Measurements from ENCODE around the gene ADARB2. TPM values are rescaled to one million over a fixed set of nuclear protein-coding genes. Genes with fewer than 3 reads are reported as not detected.

Gene ADARB2
- total and polyA plus RNA-seq, 10 of the 15 experiments (the other 5 are each of a cell fraction or from before 2014, with no cell fraction given): 0.02 to 4.1 (median 0.76) TPM

DNA sequence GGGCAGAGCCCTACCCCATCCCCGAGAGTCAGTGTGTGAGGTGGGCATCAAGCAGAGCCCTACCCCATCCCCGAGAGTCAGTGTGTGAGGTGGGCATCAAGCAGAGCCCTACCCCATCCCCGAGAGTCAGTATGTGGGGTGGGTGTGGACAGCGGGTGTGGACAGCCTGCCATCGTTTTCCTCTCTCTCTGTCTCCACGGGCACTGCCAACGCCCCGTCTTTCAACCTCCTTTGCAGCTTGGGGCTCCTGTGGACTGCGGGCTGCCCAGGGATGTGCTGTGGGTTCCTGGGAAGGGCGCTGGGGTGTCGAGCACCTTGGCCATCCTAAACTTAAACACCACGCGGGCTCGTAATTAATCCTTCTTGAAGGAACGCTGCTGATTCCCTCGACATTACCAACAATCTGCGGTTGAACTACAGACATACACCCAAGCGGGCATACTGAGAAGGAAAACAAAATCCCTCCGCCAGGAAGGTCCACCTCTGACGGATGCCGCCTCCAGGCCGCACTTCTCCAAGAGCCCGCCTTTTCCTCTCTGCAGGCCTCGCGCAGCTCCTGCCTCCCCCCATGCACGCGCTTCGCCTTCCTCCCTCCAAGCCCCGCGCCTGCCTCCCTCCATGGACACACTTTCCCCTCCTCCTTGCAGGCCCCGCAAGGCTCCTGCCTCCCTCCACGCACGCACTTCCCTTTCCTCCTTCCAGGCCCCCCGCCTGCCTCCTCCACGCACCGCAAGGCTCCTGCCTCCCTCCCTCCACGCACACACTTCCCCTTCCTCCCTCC lies 65.1 kb downstream of the ADARB2 start:
- H3K9me3 ChIP-seq (replicated peaks; ENCODE audit: control insufficient read depth, insufficient read depth, low read length): no peaks in the 10 kb centered on the region
- intact Hi-C loops (cut with micrococcal nuclease; ENCODE audit: unreplicated experiment) (no loop called here), in situ Hi-C loops (cut with MboI) (no loop called here)
- H3K4me1 ChIP-seq (ENCODE audit: control insufficient read depth, insufficient read depth, low read length): peaks cover 20% of the 10 kb centered on the region
- no peak overlapping the region for H3K4me3 ChIP-seq
- no peak for DNase-seq (ENCODE audit: low read depth, low spot score)
- ChIA-PET SMC1A (ENCODE audit: uncharacterized antibody, unreplicated experiment) (no interaction called here), POLR2A (no interaction called here), CTCF (no interaction called here), RAD21 (ENCODE audit: unreplicated experiment) (no interaction called here)
- no peak for FAIRE-seq
- no TSS peak for BruUV-seq (replicated peaks)
- H3K27me3 ChIP-seq (replicated peaks in 1 of 2; ENCODE audit: control insufficient read depth in 2 of 2, insufficient read depth in 2 of 2, low read length in 1 of 2): no peaks in the 10 kb centered on the region
- no peaks in the 10 kb centered on the region for H4K20me1 ChIP-seq (ENCODE audit: control insufficient read depth, insufficient read depth)
- TF ChIP-seq MAX (IDR thresholded peaks at IDR 0.05; ENCODE audit: low read depth, low read length): no peak
- TF ChIP-seq ETV6 (conservative IDR thresholded peaks at IDR 0.05 in 1 of 2, IDR thresholded peaks at IDR 0.05 in 1 of 2; ENCODE audit: borderline replicate concordance in 1 of 2, low read depth in 1 of 2): no peak
- no peak for TF ChIP-seq BRCA1 (IDR thresholded peaks at IDR 0.05; ENCODE audit: low read depth, low read length)
- TF ChIP-seq RBBP5 (conservative IDR thresholded peaks at IDR 0.05): no peak
- TF ChIP-seq, protein P1, sequence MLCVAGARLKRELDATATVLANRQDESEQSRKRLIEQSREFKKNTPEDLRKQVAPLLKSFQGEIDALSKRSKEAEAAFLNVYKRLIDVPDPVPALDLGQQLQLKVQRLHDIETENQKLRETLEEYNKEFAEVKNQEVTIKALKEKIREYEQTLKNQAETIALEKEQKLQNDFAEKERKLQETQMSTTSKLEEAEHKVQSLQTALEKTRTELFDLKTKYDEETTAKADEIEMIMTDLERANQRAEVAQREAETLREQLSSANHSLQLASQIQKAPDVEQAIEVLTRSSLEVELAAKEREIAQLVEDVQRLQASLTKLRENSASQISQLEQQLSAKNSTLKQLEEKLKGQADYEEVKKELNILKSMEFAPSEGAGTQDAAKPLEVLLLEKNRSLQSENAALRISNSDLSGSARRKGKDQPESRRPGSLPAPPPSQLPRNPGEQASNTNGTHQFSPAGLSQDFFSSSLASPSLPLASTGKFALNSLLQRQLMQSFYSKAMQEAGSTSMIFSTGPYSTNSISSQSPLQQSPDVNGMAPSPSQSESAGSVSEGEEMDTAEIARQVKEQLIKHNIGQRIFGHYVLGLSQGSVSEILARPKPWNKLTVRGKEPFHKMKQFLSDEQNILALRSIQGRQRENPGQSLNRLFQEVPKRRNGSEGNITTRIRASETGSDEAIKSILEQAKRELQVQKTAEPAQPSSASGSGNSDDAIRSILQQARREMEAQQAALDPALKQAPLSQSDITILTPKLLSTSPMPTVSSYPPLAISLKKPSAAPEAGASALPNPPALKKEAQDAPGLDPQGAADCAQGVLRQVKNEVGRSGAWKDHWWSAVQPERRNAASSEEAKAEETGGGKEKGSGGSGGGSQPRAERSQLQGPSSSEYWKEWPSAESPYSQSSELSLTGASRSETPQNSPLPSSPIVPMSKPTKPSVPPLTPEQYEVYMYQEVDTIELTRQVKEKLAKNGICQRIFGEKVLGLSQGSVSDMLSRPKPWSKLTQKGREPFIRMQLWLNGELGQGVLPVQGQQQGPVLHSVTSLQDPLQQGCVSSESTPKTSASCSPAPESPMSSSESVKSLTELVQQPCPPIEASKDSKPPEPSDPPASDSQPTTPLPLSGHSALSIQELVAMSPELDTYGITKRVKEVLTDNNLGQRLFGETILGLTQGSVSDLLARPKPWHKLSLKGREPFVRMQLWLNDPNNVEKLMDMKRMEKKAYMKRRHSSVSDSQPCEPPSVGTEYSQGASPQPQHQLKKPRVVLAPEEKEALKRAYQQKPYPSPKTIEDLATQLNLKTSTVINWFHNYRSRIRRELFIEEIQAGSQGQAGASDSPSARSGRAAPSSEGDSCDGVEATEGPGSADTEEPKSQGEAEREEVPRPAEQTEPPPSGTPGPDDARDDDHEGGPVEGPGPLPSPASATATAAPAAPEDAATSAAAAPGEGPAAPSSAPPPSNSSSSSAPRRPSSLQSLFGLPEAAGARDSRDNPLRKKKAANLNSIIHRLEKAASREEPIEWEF (IDR thresholded peaks at IDR 0.05; ENCODE audit: insufficient replicate concordance, low read depth, low read length): no peak
- TF ChIP-seq ZSCAN29 (IDR thresholded peaks at IDR 0.05): no peak
- no peak for TF ChIP-seq SUPT20H (IDR thresholded peaks at IDR 0.05; ENCODE audit: borderline replicate concordance, control insufficient read depth, low read depth, low read length)
- TF ChIP-seq NFIC (IDR thresholded peaks at IDR 0.05; ENCODE audit: low read depth, low read length): no peak
- no peak for TF ChIP-seq NR2F1 (conservative IDR thresholded peaks at IDR 0.05)
- no peak overlapping the region for H2AFZ ChIP-seq (ENCODE audit: control insufficient read depth, low read depth, low read length)
- 82% methylated on average over 36 of the region's 37 CpGs for WGBS (ENCODE audit: insufficient coverage, insufficient replicate concordance, low lambda C conversion rate, missing lambda C conversion rate)
- no peak for ATAC-seq
- H3K9ac ChIP-seq (ENCODE audit: control insufficient read depth, insufficient read depth, low read length): no peak overlapping the region
- H3K27ac ChIP-seq (ENCODE audit: control insufficient read depth, insufficient read depth): no peak overlapping the region
- H3K4me2 ChIP-seq (ENCODE audit: control insufficient read depth, insufficient read depth): no peak overlapping the region
- H3K79me2 ChIP-seq (ENCODE audit: control insufficient read depth, insufficient read depth, low read length): no peaks in the 10 kb centered on the region
- no peaks in the 10 kb centered on the region for H3K36me3 ChIP-seq (ENCODE audit: control insufficient read depth in 2 of 2, insufficient read depth in 2 of 2, low read length in 1 of 2)

Measured in GM12878 (cell line).